ENCODE data around the gene BUD31.

Gene BUD31

DNA sequence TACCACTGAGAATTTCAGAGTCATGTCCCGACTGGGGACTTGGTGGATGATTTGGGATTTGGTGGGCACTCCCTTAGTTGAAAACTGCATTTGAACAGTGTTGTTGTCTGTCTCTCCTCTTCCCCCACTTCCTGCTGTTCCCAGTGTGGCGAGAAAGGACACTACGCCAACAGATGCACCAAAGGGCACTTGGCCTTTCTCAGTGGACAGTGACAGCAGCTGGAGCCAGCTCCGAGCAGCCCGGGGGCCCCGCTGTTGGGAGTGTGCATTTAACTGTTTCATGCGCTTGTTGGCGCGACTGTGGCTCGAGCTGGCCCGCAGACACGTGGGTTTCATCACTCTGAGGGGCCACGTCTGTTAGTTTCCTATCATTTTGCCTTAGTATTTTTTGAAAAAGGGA lies 47.5 kb downstream of the BUD31 start:
- no peak overlapping the region for H3K56ac ChIP-seq (ENCODE audit: low read length)
- no peak overlapping the region for H3K9ac ChIP-seq (ENCODE audit: low read length)
- H3K79me1 ChIP-seq (ENCODE audit: low read length), result peaks cover 10% of the 10 kb centered on the region
- H3K79me2 ChIP-seq (ENCODE audit: control insufficient read depth, insufficient read depth, low read length), result peaks cover 13% of the 10 kb centered on the region
- no peak for DNase-seq
- H3K27ac ChIP-seq (ENCODE audit: low read depth, low read length), result no peak overlapping the region
- H2BK5ac ChIP-seq (ENCODE audit: low read length), result no peak overlapping the region
- no peaks in the 10 kb centered on the region for H3K4me1 ChIP-seq (ENCODE audit: control insufficient read depth, low read depth, low read length)
- no peak overlapping the region for H3K4me3 ChIP-seq (ENCODE audit: low read length)
- H3K23ac ChIP-seq (ENCODE audit: low read length), result no peak overlapping the region
- H3K27me3 ChIP-seq (ENCODE audit: insufficient read depth, low read length, poor library complexity), result no peaks in the 10 kb centered on the region
- no CpG with 5 or more reads among the region's 13 CpGs for WGBS (ENCODE audit: extremely low coverage, insufficient coverage, low lambda C conversion rate)
- H3K4me2 ChIP-seq (ENCODE audit: low read length), result no peak overlapping the region
- H3K36me3 ChIP-seq (ENCODE audit: control insufficient read depth, insufficient read depth, low read length), result peaks cover 10% of the 10 kb centered on the region
- H2BK120ac ChIP-seq (ENCODE audit: low read depth, low read length), result no peak overlapping the region
- no peak overlapping the region for H3K4ac ChIP-seq (ENCODE audit: low read depth, low read length)
- H2AK5ac ChIP-seq (ENCODE audit: low read length), result no peak overlapping the region
- no peak overlapping the region for H4K8ac ChIP-seq (ENCODE audit: low read depth, low read length)
- no peak overlapping the region for H3K18ac ChIP-seq (ENCODE audit: low read length)
- H2BK15ac ChIP-seq (replicated peaks; ENCODE audit: low read depth), result no peak overlapping the region
- no peak overlapping the region for H4K5ac ChIP-seq (ENCODE audit: low read length)

DNA sequence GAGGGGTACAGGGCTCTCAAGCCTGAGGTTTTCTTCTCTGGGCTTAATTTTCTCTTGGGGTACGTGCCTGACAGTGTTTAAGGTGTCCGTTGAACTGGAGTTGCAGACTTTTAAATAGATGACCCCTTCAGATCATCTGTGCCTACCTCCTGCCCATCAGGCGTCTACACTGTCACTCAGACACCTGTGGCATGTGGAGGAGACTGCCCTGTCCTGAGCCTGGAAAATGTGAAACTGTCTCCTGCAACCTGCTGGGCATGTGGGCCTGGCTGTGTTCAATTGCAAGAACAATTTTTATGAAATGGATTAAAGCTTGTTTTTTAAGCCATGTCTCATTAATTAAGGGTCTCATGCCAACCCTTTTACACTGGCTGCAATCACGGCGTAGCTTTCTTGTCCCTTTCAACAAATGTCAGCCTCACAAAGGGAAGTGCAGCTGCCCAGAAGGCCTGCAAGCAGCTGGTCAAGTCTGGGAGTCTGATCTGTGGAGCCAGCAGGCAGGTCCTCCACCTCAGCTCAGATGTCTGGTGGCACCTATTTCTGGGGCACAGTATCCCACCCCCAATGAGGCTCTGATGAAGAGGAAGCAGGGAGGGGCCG lies 48.4 kb downstream of the BUD31 start:
- Histone ChIP-seq H4K8ac (ENCODE audit: low read depth, low read length) (no peak overlapping the region), H2BK5ac (ENCODE audit: low read length) (no peak overlapping the region), H2BK15ac (replicated peaks; ENCODE audit: low read depth) (no peak overlapping the region), H3K36me3 (ENCODE audit: control insufficient read depth, insufficient read depth, low read length) (peaks cover 10% of the 10 kb centered on the region), H3K4me1 (ENCODE audit: control insufficient read depth, low read depth, low read length) (no peaks in the 10 kb centered on the region), H3K18ac (ENCODE audit: low read length) (no peak overlapping the region), H3K9ac (ENCODE audit: low read length) (no peak overlapping the region), H2BK120ac (ENCODE audit: low read depth, low read length) (no peak overlapping the region), H3K79me1 (ENCODE audit: low read length) (peaks cover 11% of the 10 kb centered on the region), H3K79me2 (ENCODE audit: control insufficient read depth, insufficient read depth, low read length) (peaks cover 20% of the 10 kb centered on the region), H3K4me2 (ENCODE audit: low read length) (no peak overlapping the region), H3K4me3 (ENCODE audit: low read length) (no peak overlapping the region), H3K4ac (ENCODE audit: low read depth, low read length) (no peak overlapping the region), H4K5ac (ENCODE audit: low read length) (no peak overlapping the region), H3K27me3 (ENCODE audit: insufficient read depth, low read length, poor library complexity) (no peaks in the 10 kb centered on the region), H3K23ac (ENCODE audit: low read length) (no peak overlapping the region), H2AK5ac (ENCODE audit: low read length) (no peak overlapping the region), H3K27ac (ENCODE audit: low read depth, low read length) (no peak overlapping the region), H3K56ac (ENCODE audit: low read length) (no peak overlapping the region)
- no peak for DNase-seq
- no CpG with 5 or more reads among the region's 6 CpGs for WGBS (ENCODE audit: extremely low coverage, insufficient coverage, low lambda C conversion rate)

DNA sequence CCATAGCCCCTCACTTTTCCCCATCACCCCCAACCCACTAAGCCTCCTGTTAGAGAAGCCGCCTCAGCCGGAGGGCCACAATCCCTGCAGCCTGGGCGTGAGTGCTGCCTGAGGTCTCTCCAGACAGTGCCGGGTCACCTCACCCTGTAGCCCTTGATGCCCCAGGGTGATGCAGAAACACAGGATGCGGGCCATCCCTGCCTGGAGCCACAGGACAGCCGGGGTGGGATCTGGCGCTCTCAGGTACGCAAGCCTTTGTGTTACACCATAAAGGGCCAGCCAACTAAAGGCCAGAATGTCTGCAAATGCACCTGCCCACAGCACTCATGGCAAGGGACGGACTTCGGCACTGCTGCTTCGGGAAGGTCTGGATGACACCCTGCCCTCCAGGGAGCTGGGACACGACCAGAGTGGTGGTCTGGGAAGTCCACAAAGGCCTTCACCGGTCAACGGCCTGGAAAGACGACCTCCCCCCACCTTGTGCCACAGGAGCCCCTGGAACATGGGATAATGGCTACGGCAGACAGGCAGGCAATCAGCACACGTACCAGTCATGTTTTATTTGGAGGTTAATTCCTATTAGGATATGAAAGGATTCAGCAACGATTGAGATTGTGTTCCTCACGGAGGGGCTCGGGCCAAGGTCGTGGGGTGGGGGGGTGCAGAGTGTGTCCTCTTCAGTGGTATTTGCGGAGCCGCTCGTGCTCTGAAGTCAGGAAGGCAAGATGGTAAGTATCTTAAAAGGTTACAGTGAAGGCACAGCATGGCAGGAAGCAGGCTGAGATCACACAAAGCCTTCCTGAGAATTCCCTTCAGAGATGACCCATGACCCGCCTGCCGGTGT lies 49.1 kb downstream of the BUD31 start:
- peaks cover 15% of the 10 kb centered on the region for H3K79me1 ChIP-seq (ENCODE audit: low read length)
- no peaks in the 10 kb centered on the region for H3K4me1 ChIP-seq (ENCODE audit: control insufficient read depth, low read depth, low read length)
- H3K9ac ChIP-seq (ENCODE audit: low read length), result no peak overlapping the region
- no peak overlapping the region for H3K4me2 ChIP-seq (ENCODE audit: low read length)
- H2BK120ac ChIP-seq (ENCODE audit: low read depth, low read length), result no peak overlapping the region
- H3K4ac ChIP-seq (ENCODE audit: low read depth, low read length), result no peak overlapping the region
- no peak overlapping the region for H3K18ac ChIP-seq (ENCODE audit: low read length)
- H3K27me3 ChIP-seq (ENCODE audit: insufficient read depth, low read length, poor library complexity), result no peaks in the 10 kb centered on the region
- no peak overlapping the region for H2BK5ac ChIP-seq (ENCODE audit: low read length)
- no CpG with 5 or more reads among the region's 26 CpGs for WGBS (ENCODE audit: extremely low coverage, insufficient coverage, low lambda C conversion rate)
- H4K5ac ChIP-seq (ENCODE audit: low read length), result no peak overlapping the region
- H4K8ac ChIP-seq (ENCODE audit: low read depth, low read length), result no peak overlapping the region
- H3K23ac ChIP-seq (ENCODE audit: low read length), result no peak overlapping the region
- H3K79me2 ChIP-seq (ENCODE audit: control insufficient read depth, insufficient read depth, low read length), result peaks cover 24% of the 10 kb centered on the region
- no peak overlapping the region for H2BK15ac ChIP-seq (replicated peaks; ENCODE audit: low read depth)
- no peak overlapping the region for H3K4me3 ChIP-seq (ENCODE audit: low read length)
- peaks cover 12% of the 10 kb centered on the region for H3K36me3 ChIP-seq (ENCODE audit: control insufficient read depth, insufficient read depth, low read length)
- no peak for DNase-seq
- no peak overlapping the region for H2AK5ac ChIP-seq (ENCODE audit: low read length)
- no peak overlapping the region for H3K56ac ChIP-seq (ENCODE audit: low read length)
- no peak overlapping the region for H3K27ac ChIP-seq (ENCODE audit: low read depth, low read length)

DNA sequence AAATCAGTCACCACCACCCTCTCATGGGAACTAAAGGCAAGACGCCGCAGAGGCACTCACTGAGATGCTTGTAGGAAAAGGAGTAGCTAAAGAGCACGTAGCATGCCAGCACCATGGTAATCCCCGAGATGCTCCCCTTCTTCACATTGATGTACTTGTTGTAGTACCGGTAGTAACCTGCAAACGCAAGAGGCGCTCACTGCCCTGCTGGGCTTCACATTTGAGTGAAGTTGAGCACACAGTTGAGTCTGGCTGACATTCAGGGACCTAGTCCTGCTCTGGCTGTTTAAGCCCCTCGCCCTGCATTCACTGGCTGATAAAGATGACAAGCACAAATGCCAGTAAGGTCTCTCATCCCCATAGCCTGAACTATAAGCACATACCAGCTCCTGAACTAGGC lies 50.3 kb downstream of the BUD31 start:
- Histone ChIP-seq H3K23ac (ENCODE audit: low read length) (no peak overlapping the region), H3K4me1 (ENCODE audit: control insufficient read depth, low read depth, low read length) (no peaks in the 10 kb centered on the region), H2BK5ac (ENCODE audit: low read length) (no peak overlapping the region), H3K56ac (ENCODE audit: low read length) (no peak overlapping the region), H3K79me1 (ENCODE audit: low read length) (peaks cover 21% of the 10 kb centered on the region), H3K36me3 (ENCODE audit: control insufficient read depth, insufficient read depth, low read length) (peaks cover 16% of the 10 kb centered on the region), H2BK120ac (ENCODE audit: low read depth, low read length) (no peak overlapping the region), H3K4ac (ENCODE audit: low read depth, low read length) (no peak overlapping the region), H2AK5ac (ENCODE audit: low read length) (no peak overlapping the region), H3K4me2 (ENCODE audit: low read length) (no peak overlapping the region), H3K27me3 (ENCODE audit: insufficient read depth, low read length, poor library complexity) (no peaks in the 10 kb centered on the region), H3K4me3 (ENCODE audit: low read length) (no peak overlapping the region), H3K27ac (ENCODE audit: low read depth, low read length) (no peak overlapping the region), H3K18ac (ENCODE audit: low read length) (no peak overlapping the region), H3K9ac (ENCODE audit: low read length) (no peak overlapping the region), H2BK15ac (replicated peaks; ENCODE audit: low read depth) (no peak overlapping the region), H3K79me2 (ENCODE audit: control insufficient read depth, insufficient read depth, low read length) (peaks cover 35% of the 10 kb centered on the region), H4K5ac (ENCODE audit: low read length) (no peak overlapping the region), H4K8ac (ENCODE audit: low read depth, low read length) (no peak overlapping the region)
- DNase-seq, result peak; percentile 58
- no CpG with 5 or more reads among the region's 8 CpGs for WGBS (ENCODE audit: extremely low coverage, insufficient coverage, low lambda C conversion rate)

DNA sequence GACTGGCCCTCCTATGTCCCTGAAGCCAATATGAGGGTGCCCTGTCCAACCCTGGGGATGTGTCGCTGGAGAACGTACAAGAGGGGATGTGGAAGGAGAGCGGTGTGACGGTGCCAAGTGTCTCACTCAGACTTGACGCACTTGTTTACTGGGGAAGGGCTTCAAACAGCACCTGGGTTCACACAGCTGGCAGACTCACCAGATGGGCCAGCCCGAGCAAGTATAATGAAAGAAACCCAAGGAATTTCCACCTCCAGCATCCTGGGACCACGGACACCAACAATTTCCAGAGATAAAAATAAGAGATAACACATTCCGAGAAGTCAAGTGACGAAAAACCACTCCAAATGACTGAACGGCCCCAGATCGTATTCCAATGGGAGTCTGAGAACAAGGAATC lies 51.9 kb downstream of the BUD31 start:
- WGBS (ENCODE audit: extremely low coverage, insufficient coverage, low lambda C conversion rate), result no CpG with 5 or more reads among the region's 11 CpGs
- Histone ChIP-seq H3K27me3 (ENCODE audit: insufficient read depth, low read length, poor library complexity) (no peaks in the 10 kb centered on the region), H3K27ac (ENCODE audit: low read depth, low read length) (no peak overlapping the region), H4K8ac (ENCODE audit: low read depth, low read length) (no peak overlapping the region), H3K4ac (ENCODE audit: low read depth, low read length) (no peak overlapping the region), H3K4me3 (ENCODE audit: low read length) (no peak overlapping the region), H3K9ac (ENCODE audit: low read length) (no peak overlapping the region), H2BK120ac (ENCODE audit: low read depth, low read length) (no peak overlapping the region), H2BK5ac (ENCODE audit: low read length) (no peak overlapping the region), H3K23ac (ENCODE audit: low read length) (no peak overlapping the region), H3K79me1 (ENCODE audit: low read length) (peaks cover 27% of the 10 kb centered on the region), H4K5ac (ENCODE audit: low read length) (no peak overlapping the region), H3K79me2 (ENCODE audit: control insufficient read depth, insufficient read depth, low read length) (peaks cover 47% of the 10 kb centered on the region), H3K36me3 (ENCODE audit: control insufficient read depth, insufficient read depth, low read length) (peaks cover 16% of the 10 kb centered on the region), H3K4me2 (ENCODE audit: low read length) (no peak overlapping the region), H3K4me1 (ENCODE audit: control insufficient read depth, low read depth, low read length) (peaks cover 2% of the 10 kb centered on the region), H2AK5ac (ENCODE audit: low read length) (no peak overlapping the region), H3K56ac (ENCODE audit: low read length) (no peak overlapping the region), H3K18ac (ENCODE audit: low read length) (no peak overlapping the region), H2BK15ac (replicated peaks; ENCODE audit: low read depth) (no peak overlapping the region)
- no peak for DNase-seq

Data from mesendoderm (in vitro differentiated cells).